ENCODE measurements around the gene CYTH2. TPM values are rescaled to one million over a fixed set of nuclear protein-coding genes. Genes with fewer than 3 reads are reported as not detected.

The CYTH2 gene
- total RNA-seq, 1 donor from 2014 or later, result 69.9 TPM

- peak overlapping the region; percentile 98 for H3K27ac Mint-ChIP-seq (ENCODE audit: unreplicated experiment)
- TF ChIP-seq CTCF (IDR thresholded peaks at IDR 0.05), result no peak
- H3K4me3 Mint-ChIP-seq (ENCODE audit: unreplicated experiment), result peak overlapping the region; percentile 86
- no peaks in the 10 kb centered on the region for H3K9me3 Mint-ChIP-seq (ENCODE audit: low read depth)
- H3K27me3 Mint-ChIP-seq (ENCODE audit: low read depth), result no peaks in the 10 kb centered on the region
- H3K4me1 Mint-ChIP-seq (ENCODE audit: low read depth), result peaks cover 23% of the 10 kb centered on the region
- no peak for DNase-seq (ENCODE audit: low spot score)
- peaks cover 7% of the 10 kb centered on the region for H3K36me3 Mint-ChIP-seq (ENCODE audit: low read depth)
Observed at GRCh38 chr19:48444129-48444935, 24.8 kb upstream of the CYTH2 start.

- no peak for DNase-seq (ENCODE audit: low spot score)
- Mint-ChIP-seq H3K36me3 (ENCODE audit: low read depth) (peaks cover 8% of the 10 kb centered on the region), H3K27ac (ENCODE audit: unreplicated experiment) (peak overlapping the region; percentile 98), H3K27me3 (ENCODE audit: low read depth) (no peaks in the 10 kb centered on the region), H3K4me1 (ENCODE audit: low read depth) (peaks cover 23% of the 10 kb centered on the region), H3K9me3 (ENCODE audit: low read depth) (no peaks in the 10 kb centered on the region), H3K4me3 (ENCODE audit: unreplicated experiment) (peak overlapping the region; percentile 86)
- no peak for TF ChIP-seq CTCF (IDR thresholded peaks at IDR 0.05)
Observed at GRCh38 chr19:48444936-48445200, 24.3 kb upstream of the CYTH2 start.

GRCh38 chr19:48445256-48445605 is 23.9 kb upstream of the CYTH2 start:
- TF ChIP-seq CTCF (IDR thresholded peaks at IDR 0.05), result peak; percentile 86
- Mint-ChIP-seq H3K27ac (ENCODE audit: unreplicated experiment) (peak overlapping the region; percentile 98), H3K36me3 (ENCODE audit: low read depth) (peaks cover 8% of the 10 kb centered on the region), H3K9me3 (ENCODE audit: low read depth) (no peaks in the 10 kb centered on the region), H3K4me1 (ENCODE audit: low read depth) (peaks cover 23% of the 10 kb centered on the region), H3K27me3 (ENCODE audit: low read depth) (no peaks in the 10 kb centered on the region), H3K4me3 (ENCODE audit: unreplicated experiment) (peak overlapping the region; percentile 86)
- DNase-seq (ENCODE audit: low spot score), result no peak

GRCh38 chr19:48445606-48446481 is 23.3 kb upstream of the CYTH2 start, which contains the start of gene GRWD1:
Gene GRWD1, plus strand, starts transcription at chr19:48445983. Its CDS starts 23 bp downstream, at chr19:48446006.
- peak within 1 kb of the TSS; percentile 86 for H3K4me3 Mint-ChIP-seq (ENCODE audit: unreplicated experiment)
- H3K4me1 Mint-ChIP-seq (ENCODE audit: low read depth), result peaks cover 23% of the 10 kb centered on the region
- no peaks in the 10 kb centered on the region for H3K9me3 Mint-ChIP-seq (ENCODE audit: low read depth)
- peak; percentile 29 for TF ChIP-seq CTCF (IDR thresholded peaks at IDR 0.05)
- H3K27ac Mint-ChIP-seq (ENCODE audit: unreplicated experiment), result peak within 1 kb of the TSS; percentile 98
- no peak for DNase-seq (ENCODE audit: low spot score)
- H3K36me3 Mint-ChIP-seq (ENCODE audit: low read depth), result peaks cover 8% of the 10 kb centered on the region
- H3K27me3 Mint-ChIP-seq (ENCODE audit: low read depth), result no peaks in the 10 kb centered on the region

GRCh38 chr19:48446579-48446978 is 22.6 kb upstream of the CYTH2 start:
- H3K27ac Mint-ChIP-seq (ENCODE audit: unreplicated experiment), result peak overlapping the region; percentile 98
- H3K27me3 Mint-ChIP-seq (ENCODE audit: low read depth), result no peaks in the 10 kb centered on the region
- DNase-seq (ENCODE audit: low spot score), result no peak
- H3K4me1 Mint-ChIP-seq (ENCODE audit: low read depth), result peaks cover 23% of the 10 kb centered on the region
- H3K4me3 Mint-ChIP-seq (ENCODE audit: unreplicated experiment), result peak overlapping the region; percentile 86
- H3K36me3 Mint-ChIP-seq (ENCODE audit: low read depth), result peaks cover 11% of the 10 kb centered on the region
- no peak for TF ChIP-seq CTCF (IDR thresholded peaks at IDR 0.05)
- no peaks in the 10 kb centered on the region for H3K9me3 Mint-ChIP-seq (ENCODE audit: low read depth)
